WI38 (cell line): ENCODE results near the gene CKLF.
"Not testable (repeated sequence)": the region's sequence is repeated elsewhere in the genome, so short reads cannot be mapped to it uniquely, and the experiment has no call there.

ENCODE experiments used
- H3K4me3 ChIP-seq: 2 replicates; pipeline ENCODE4 v1.5.1; 2011; ENCODE audit warnings: low read depth, mild to moderate bottlenecking, control low read depth, low read length
- CTCF ChIP-seq: IDR thresholded peaks from 2 replicates; pipeline ENCODE4 v1.5.1; 2012; ENCODE audit warnings: low read depth, mild to moderate bottlenecking, control low read depth, low read length

The CKLF gene

GRCh38 chr16:66588981-66589713, 36.8 kb downstream of the CKLF start:
- TF ChIP-seq CTCF = peak; percentile 76
- no peak overlapping the region for H3K4me3 ChIP-seq

- no peak overlapping the region for H3K4me3 ChIP-seq
- no peak for TF ChIP-seq CTCF
Measured at GRCh38 chr16:66590322-66590721, 37.9 kb downstream of the CKLF start.

- no peak for TF ChIP-seq CTCF
Measured at GRCh38 chr16:66591018-66591417, 38.6 kb downstream of the CKLF start.

GRCh38 chr16:66592241-66592640, 39.9 kb downstream of the CKLF start:
- TF ChIP-seq CTCF = no peak
- H3K4me3 ChIP-seq = no peak overlapping the region

More at GRCh38 chr16:66591018-66591417, 38.6 kb downstream of the CKLF start:
- H3K4me3 ChIP-seq = no peak overlapping the region

GRCh38 chr16:66592814-66593213, 40.4 kb downstream of the CKLF start:
- TF ChIP-seq CTCF = no peak
- no peak overlapping the region for H3K4me3 ChIP-seq

GRCh38 chr16:66594739-66595138, 42.4 kb downstream of the CKLF start:
- TF ChIP-seq CTCF = no peak
- H3K4me3 ChIP-seq = no peak overlapping the region

GRCh38 chr16:66596559-66596958, 44.2 kb downstream of the CKLF start:
- not testable (repeated sequence) for H3K4me3 ChIP-seq
